Suppressor macrophage (primary cell): Measurements from ENCODE around the gene ABCA10.
"Not testable (repeated sequence)": the region's sequence is repeated elsewhere in the genome, so short reads cannot be mapped to it uniquely, and the experiment has no call there.

Experiments
- DNase-seq, 4 experiments: peaks; one replicate each; pipeline ENCODE4 v3.0.0-alpha.2; 2020 to 2022
- total RNA-seq, 17 experiments: gene quantifications; one replicate each; lab custom pipeline; 2026; ENCODE audit warnings: mixed read lengths in 6 of 17, inconsistent platforms in 3 of 17; lab: John Stamatoyannopoulos, UW

Gene ABCA10
- total RNA-seq = 0.13 to 5.8 (median 0.67) reads per million in 17 experiments

DNA sequence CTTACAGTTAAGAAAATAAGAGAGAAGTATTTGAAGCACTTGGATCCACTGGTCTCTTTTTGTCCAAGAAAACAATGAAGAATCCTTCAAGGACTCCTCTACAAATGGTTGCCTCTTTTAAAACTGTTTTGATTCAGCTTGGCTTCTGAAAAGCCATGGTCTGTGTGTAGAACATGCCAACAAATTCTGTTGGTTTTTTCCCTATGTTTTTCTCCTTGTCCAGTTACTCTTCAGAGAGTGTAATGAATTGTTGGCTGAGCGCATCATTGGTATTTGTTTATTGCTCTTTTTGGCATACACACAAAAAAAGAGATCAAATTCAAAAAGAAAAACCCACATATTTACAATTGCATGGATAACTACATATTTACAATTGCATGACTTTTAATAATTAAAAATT is at the start of gene ABCA10:
Gene ABCA10, minus strand, starts transcription at position 249 of the 400 bp plus-strand sequence. CDS start 3,466 bp downstream, outside the sequence.
- no peak for DNase-seq

DNA sequence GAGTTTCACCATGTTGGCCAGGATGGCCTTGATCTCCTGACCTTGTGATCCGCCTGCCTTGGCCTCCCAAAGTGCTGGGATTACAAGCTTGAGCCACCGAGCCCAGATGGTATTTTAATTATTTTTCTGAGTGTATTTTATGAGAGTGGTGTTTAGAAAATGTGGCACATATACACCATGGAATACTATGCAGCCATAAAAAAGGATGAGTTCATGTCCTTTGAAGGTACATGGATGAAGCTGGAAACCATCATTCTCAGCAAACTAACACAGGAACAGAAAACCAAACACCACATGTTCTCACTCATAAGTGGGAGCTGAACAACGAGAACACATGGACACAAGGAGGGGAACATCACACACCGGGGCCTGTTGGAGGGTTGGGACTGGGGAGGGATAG is 47.7 kb upstream of the ABCA10 start:
- not testable (repeated sequence) for DNase-seq

DNA sequence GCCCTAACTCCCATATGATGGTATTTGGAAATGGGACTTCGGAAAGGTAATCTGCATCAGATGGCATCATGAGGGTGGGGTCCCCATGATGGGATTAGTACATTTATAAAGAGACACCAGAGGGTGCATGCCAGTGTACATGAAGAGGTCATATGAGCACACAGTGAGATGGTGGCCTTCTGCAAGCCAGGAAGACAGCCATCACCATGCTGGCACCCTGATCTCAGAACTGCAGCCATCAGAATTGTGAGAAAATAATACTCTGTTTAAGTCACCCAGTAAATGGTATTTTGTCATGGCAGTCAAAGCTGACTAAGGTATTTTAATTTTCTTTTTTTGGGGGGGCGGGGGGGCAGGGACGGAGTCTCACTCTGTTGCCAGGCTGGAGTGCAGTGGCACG is 47.1 kb upstream of the ABCA10 start:
- no peak for DNase-seq

DNA sequence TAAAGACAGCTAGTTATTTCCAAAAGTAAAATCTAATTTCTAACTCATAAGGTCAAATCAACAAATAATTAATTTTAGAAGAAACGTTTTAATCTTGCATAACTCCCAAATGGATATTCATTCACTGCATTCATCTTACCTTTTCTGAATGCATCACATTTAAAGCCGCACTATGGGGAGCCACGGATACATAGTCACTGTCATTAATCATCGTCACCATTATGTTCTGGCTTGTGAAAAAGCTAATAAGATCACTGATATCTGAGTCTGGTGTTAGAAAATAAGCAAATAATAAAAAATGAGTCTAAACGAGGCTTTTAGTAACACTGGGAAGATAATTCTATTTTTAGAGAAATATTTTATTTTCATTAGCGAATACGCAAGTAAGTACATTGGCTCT is 42.4 kb upstream of the ABCA10 start:
- DNase-seq = no peak

DNA sequence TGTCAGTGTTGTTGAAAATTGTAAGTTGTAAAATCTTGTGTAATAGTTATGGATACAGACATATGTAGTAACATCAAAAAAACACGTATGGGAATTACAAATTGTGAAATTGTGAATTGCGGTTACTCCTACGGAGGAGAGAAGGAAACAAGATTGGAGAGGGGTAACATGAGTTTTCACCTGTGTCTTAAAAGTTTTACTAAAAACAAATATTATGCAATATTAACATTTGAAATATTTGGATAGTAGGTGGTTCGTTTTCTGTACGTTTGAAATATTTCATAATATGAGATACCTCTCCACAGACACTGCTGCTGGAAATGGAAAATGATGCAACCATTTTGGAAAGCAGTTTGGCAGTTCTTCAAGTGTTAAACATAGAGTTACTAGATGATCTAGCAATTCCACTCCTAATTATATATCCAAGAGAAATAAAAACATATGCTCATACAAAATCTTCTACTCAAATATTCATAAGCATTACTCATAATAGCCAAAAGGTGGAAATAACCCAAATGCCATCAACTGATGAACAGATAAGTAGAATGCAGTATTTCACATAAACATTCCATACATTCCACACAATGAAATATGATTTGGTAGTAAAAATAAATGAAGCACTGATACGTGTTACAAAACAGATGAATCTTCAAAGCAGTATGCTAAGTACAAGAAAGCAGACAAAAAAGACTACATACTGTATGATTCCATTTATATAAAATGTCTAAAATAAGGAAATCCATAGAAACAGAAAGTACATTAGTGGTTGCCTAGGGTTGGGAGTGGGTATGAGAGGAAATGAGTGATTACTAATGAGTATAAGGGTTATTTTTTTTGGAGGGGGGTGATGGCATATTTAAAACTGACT is 40.7 kb upstream of the ABCA10 start:
- peak in 2 of 4 experiments; percentile 22 to 36 for DNase-seq

DNA sequence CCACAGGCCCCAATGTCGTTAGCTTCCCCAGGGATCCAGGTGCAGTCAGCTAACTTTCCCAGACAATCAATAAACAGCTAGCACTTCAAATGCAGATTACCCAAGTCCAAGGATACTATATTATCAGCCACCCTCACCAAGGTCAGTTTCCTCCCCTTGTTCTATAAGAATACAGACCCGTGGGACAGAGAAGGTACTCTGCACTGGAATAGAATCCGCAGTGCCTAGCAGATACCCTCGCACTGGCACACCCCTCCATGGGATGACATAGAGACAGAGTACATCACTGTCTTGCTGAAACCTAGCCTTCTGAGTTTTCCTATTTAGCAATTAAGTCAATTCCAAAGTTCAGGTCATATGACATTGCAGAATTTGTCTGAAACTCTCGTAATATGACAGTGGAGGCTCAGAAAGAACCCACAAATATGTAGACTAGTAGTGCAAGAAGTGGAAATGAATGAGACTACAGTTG is 40.0 kb upstream of the ABCA10 start:
- DNase-seq = peak in 1 of 4 experiments; percentile 3

DNA sequence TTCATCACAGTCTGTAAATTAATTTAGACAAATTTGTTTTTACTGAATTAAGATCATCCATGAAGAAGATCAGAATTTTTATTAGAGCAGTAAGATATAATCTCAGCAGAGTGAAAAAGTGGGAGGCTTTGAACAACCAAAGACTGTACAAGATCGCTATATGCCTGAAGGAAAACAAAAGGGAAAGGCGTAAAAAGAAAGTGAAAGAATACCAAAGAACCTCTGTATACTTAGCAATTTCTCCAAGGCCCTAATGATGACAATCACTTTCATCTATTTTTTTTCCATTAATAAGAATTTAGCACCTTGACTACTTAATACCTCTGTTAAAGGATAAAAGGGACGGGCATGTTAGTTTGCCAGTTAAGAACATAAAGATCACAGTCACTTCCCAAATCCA is 38.6 kb upstream of the ABCA10 start:
- DNase-seq = no peak

- DNase-seq = no peak
Observed at GRCh38 chr17:69265873-69266272, 37.2 kb upstream of the ABCA10 start.

DNA sequence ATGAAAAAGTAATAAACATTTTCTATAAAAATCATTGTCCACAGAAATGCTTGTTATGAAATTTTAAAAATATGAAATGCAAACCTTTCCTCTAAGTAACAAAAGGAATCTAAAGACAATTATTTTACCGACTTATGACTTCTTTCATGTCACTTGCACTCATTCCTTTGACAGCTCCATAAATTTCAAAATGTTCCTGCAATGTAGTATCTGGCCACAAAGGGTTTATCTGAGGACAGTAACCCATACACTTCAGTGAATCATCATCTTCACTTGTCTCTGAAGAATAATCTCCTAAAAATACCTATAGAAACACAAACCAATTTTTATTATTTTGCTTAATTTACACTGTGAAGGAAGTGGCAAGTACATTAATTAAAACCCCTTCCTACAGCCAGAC is 25.6 kb upstream of the ABCA10 start:
- no peak for DNase-seq

DNA sequence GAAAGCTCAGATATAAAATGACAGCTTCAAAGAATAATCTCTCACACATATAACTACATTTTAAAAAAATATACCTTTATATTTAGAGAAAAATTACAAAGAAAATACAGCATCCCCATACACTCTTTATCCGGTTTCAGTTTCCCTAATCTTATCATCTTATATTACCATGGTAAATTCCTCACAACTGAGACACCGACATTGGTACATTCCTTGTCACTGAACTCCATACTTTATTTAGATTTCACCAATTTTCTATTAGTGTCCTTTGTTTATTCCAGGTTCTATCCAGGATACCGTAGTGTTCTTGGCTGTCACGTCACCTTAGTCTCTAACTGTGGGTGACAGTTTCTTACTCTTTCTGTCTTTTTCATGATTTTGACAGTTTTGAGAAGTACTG is 22.0 kb upstream of the ABCA10 start:
- no peak for DNase-seq

DNA sequence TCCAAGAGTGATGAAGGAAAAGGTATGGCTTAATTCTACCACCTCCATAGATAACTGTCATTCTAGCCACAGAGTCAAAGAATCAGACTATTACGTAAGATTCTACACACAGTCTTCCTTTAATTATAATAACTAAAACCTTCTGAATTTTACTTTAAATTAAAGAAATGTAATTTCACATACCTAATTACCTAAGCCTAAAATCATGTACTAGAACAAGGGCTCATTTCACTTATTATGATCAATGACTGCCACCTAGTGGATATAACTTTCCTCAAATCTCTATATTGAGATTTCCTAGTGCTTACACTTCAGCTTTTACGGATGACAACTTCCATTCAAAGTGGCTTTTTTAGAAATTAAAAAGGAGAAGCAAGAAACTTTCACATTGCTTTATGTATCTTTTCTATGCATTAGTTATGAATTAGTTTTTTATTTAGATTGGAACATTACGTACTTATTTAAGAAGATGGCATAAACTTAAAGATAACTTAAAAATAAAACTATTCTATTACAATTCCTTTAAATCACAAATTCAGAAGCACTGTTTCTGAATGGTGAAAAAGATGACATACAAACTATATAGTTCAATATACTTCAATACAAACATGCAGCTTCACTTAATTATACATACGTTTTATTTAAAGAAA is 18.2 kb upstream of the ABCA10 start:
- DNase-seq = peak in 3 of 4 experiments; percentile 40 to 80 (median 68)

DNA sequence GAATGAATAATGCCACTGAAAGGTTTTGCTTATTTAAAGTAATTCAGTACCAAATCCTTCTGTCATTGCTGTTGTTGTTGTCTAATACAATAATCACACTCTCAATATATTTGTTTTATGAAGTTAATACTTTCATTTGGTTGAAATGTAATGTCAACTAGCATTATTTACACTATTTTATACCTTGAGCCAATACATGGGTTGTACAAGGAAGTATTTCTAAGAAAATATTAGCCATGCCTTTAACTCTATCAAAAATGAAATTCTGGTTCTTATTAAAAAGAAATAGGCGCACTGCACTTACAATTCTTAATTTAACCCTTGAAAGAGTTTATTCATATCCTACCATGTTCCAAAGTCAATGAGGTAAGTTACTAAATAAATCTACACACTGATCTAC is 17.6 kb upstream of the ABCA10 start:
- no peak for DNase-seq

DNA sequence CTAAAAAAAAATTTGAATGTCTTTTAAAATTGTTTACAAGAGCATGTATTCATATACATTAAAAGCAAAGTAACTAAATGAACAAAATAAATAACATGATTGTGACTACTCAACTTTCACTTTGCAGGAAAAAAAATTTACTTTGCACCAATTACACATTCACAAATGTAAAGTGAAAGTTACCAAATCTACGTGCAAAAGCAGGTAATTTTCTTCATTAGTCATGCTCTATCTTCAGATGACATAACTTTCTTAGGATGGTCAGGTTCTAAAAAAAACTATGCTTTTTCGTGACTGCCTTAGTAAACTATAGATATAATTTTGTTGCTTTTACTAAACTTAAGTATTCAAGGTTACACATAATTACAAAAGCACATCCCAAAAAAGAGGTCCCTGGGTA is 17.0 kb upstream of the ABCA10 start:
- DNase-seq = no peak

- no peak for DNase-seq
Observed at GRCh38 chr17:69239611-69240600, 11.3 kb upstream of the ABCA10 start.

GRCh38 chr17:69236946-69237345 is 8.3 kb upstream of the ABCA10 start:
- DNase-seq = no peak

DNA sequence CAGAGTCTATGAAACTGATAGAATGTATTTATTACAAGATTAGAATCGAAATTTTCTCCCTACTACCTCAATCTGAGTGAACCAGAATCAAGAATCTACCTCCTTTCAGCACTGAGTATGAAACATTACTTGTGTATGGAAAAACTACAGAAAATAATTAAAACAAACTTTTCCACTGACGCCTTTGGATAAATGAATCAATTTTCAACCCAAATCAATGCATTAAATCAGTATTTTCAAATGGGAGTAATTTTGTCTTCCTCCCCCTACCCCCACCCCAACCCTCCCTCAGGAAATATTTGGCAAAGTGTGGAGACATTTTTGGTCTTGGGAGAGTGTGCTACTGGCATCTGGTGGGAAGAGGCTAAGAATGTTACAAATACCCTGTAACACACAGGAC is 7.8 kb upstream of the ABCA10 start:
- no peak for DNase-seq

DNA sequence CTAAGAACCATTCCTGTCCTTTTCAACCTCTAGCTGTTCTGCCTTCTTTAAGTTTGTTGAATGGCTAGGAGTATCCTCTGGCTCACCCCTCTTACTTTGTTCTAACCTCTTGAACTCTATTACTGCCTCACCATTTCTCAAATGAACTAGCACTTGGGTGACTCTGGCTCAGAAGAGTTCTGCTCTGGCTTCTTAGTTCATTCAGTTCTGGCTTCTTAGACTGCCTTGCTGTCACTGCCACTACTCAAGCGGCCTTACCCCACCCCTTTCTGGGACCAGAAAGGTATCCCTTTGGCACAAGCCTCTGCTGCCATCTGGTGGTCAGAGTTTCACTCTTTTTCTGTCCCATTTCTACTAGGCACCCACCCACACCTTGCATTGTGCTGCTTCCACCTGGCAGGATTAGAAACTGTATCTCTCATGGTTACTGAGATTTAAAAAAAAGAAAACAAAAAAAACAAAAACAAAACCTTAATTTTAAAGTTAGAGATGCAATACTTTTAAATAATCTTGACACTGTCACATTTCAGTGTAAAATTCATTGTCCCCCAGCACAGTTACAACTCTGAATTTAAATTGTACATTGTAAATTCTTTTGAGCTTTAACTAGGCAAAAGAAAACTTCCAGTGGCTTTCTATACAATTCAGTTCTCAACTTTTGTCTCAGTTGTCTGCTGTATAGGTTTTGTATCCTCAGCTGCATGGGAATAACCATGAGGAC is 6.9 kb upstream of the ABCA10 start:
- peak; percentile 93 to 95 (median 94) for DNase-seq

- no peak for DNase-seq
Observed at GRCh38 chr17:69232650-69233049, 4.0 kb upstream of the ABCA10 start.

DNA sequence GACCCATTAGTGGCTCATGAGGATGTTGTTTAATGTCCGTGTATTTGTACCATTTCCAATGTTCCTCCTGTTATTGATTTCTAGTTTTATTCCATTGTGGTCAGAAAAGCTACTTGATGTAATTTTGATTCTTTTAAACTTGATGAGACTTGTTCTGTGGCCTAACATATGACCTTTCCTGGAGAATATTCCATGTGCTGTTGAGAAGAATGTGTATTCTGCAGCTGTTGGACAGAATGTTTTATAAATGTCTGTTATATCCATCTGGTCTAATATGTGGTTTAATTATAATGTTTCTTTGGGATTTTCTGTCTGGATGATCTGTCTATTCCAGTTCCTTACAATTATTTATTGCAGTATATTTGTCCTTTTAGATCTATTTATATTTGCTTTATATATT is 2.9 kb upstream of the ABCA10 start:
- no peak for DNase-seq

GRCh38 chr17:69230939-69231338 is 2.3 kb upstream of the ABCA10 start:
- DNase-seq = no peak

GRCh38 chr17:69228018-69228417 is 606 bp downstream of the ABCA10 start:
- peak in 2 of 4 experiments; percentile 15 to 40 for DNase-seq

DNA sequence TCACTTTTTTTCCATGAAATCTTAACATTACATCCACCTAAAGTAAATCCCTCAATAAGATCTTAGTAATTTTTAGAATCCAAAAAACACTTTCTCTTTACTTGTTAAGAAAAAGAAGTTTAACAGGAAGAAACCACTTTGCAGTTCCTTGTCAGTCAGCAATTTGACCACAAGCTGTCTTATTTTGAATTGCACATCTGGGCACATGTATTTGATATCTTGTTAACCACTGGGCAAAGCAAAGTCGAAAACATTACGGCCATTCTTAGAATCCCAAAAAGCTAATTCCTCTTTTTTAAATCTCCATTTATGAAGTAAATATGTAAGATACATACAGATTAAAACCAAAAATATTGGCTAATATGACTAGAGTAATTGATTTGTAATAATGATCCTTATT is 1.1 kb downstream of the ABCA10 start:
- DNase-seq = peak; percentile 21 to 63 (median 43)
